Stimulated activated CD8-positive, alpha-beta memory T cell treated with anti-CD3 and anti-CD28 coated beads, Interleukin-7, amount 100 ng/mL, for 24 hours (primary cell): Measurements from ENCODE around the gene TBCE.
"Not testable (repeated sequence)": the region's sequence is repeated elsewhere in the genome, so short reads cannot be mapped to it uniquely, and the experiment has no call there.

Experiments
- DNase-seq: peaks from one replicate; pipeline ENCODE4 v3.0.0-alpha.2; 2020; ENCODE audit warnings: low read depth

TBCE gene

DNA sequence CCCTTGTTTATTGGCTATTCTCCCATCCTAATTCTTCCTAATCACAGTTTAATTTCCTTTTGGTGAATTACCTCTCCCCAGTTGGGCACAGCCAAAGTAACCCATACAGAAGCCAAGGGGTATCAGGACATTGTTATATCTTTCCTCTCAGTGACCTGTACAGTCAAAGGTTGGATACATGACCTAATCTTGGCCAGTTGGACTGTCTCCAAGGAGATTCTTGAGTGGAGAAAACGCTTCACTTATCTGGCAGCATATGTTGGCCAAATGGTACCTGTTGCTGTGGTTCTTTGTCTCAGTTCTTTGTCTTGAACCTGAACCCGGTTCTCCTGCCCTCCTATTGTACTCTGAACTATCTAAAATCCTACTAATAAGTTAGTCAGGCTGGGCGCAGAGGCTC is 15.3 kb upstream of the TBCE start:
- no peak for DNase-seq

DNA sequence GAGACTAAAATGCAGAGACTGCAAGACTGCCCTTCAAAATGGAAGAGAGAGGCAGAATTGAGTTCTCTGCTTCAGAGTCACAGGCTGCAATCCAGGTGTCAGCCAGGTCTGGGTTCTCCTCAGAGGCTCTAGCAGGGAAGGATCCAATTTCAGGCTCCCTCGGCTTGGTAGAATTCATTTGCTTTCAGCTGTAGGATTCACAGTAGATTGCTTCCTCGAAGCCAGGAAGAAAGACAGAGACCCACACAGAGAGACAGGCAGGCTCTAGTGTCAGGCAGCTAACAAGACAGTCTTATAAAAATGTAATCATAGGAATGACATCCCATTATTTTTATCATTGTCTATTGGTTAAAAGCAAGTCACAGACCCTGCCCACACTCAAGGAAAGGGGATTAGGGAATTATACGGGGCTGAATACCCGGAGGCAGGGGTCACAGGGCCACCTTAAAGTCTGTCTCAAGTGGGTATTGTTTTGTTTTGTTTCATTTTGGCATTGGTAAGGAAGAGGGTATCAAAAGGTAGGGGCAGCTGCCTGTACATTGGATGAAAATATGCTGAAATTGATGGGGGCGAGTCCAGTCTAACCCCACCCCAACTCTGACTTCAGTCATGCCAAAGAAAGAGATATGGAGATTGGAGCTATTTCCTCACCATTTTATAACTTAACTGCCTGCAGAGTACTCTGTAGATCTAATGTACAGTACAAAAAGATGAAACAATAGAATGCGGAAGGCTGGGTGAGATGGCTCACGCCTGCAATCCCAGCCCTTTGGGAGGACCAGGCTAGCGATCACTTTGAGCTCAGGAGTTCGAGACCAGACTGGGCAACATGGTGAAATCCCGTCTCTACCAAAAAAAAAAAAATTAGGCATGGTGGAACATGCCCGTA is 9.5 kb upstream of the TBCE start:
- no peak for DNase-seq

DNA sequence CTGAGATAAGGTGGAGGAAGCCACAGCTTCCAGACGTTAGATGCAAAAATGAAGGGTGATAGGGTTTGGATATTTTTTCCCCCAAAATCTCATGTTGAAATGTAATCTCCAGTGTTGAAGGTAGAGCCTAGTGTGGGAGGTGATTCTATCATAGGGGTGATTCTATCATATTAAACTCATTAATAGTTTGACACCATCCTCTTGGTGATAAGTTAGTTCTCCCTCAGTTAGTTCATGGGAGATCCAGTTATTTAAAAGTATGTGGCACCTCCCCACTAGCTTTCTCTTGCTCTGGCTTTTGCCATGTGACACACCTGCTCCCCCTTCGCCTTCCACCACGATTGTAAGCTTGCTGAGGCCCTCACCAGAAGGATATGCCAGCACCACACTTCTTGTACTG is 8.3 kb upstream of the TBCE start:
- no peak for DNase-seq

DNA sequence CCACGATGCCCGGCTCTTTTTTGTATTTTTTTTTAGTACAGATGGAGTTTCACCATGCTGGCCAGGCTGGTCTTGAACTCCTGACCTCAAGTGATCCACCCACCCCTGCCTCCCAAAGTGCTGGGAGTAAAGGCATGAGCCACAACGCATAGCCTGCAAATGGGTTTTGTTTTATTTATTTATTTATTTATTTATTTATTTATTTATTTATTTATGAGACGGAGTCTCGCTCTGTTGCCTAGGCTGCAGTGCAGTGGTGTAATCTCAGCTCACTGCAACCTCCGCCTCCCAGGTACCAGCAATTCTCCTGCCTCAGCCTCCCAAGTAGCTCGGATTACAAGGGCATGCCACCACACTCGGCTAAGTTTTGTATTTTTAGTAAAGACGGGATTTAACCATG is 3.0 kb upstream of the TBCE start:
- not testable (repeated sequence) for DNase-seq

DNA sequence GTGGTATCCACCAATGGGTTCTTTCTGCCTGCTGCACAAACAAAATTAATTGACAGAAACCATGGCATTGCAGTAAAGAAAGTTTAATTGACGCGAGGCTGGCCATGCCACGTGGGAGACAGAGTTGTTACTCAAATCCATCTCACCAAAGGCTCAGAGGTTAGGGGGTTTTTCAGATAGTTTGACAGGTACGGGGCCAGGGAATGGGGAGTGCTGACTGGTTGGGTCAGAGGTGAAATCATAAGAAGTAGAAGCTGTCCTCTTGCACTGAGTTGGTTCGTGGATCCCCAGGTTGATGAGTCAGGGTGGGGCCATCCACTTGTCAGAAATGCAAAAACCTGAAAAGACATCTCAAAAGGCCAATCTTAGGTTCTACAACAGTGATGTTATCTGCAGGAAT is 941 bp upstream of the TBCE start:
- DNase-seq: no peak

DNA sequence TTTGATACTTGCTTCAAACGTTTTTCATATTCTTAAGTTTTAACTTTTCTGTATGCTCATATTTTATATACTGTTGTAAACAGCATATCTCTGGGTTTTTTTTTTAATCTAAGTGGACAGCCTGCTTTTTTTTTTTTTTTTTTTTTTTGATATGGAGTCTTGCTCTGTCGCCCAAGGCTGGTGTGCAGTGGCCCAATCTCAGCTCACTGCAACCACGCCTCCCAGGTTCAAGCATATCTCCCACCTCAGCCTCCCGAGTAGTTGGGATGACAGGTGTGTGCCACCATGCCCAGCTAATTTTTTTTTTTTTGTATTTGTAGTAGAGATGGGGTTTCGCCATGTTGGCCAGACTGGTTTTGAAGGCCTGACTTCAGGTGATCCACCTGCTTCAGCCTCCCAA is 1.2 kb downstream of the TBCE start:
- no peak for DNase-seq

DNA sequence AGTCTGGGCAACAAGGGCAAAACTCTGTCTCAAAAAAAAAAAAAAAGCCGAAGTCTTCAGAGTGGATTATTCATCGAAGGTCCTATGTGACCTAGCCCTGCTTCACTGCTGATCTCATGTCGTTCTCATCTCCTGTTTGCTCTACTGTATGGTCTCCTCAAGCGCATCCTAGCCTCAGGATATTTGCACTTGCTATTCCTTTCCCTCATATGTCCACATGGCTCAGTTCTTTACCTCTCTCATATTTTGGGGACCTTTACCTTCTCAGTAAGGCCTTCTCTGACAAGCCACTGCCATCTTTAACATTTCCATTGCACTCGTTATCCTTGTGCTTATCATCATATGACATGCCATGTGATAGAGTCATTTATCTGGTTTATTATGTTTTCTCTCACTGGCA is 2.6 kb downstream of the TBCE start:
- DNase-seq: no peak

DNA sequence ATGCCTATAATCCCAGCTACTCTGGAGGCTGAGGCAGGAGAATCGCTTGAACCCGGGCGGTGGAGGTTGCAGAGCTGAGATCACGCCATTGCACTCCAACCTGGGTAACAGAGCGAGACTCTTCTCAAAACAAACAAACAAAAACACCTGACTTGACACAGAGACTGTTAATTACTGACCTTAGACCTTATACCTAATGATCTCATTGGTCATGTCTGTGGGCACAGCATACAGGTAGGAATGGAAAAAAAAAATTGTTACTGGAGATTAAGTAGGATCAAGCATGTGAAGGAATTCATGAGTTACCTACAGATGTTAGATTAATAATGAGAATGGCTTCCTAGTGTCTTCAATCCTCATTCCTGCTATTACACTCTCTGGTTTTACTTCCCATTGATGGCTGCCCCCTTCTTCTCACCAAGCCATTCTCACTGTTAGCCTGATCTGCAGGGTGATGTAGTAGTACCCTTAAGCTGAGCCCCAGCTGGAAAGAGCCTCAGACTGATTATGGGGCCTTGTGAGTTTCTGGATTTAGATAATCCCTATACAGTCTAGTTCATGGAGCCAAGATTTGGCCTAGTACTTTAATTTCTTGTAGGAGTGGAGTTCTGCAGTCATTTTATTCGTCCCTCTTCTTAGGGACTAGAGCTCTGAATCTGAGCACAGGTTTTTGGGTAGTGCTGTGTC is 8.8 kb downstream of the TBCE start:
- no peak for DNase-seq

DNA sequence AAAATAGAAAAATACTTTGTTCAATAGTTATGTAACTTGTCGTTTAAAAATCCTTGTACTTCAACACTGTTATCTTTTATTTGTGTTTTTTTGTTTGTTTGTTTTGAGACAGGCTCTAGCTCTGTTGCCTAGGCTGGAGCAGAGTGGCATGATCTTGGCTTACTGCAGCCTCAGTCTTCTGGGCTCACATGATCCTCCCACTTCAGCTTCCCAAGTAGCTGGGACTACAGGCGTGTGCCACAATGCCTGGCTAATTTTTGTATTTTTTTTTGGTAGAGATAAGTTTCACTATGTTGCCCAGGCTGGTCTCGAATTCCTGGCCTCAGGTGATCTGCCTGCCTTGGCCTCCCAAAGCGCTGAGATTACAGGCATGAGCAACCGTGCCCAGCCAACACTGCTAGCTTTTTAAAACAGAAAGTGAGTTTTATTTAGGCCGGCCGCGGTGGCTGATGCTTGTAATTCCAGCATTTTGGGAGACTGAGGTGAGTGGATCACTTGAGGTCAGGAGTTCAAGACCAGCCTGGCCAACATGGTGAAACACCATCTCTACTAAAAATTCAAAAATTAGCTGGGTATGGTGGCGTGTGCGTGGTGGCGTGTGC is 11.0 kb downstream of the TBCE start:
- not testable (repeated sequence) for DNase-seq

DNA sequence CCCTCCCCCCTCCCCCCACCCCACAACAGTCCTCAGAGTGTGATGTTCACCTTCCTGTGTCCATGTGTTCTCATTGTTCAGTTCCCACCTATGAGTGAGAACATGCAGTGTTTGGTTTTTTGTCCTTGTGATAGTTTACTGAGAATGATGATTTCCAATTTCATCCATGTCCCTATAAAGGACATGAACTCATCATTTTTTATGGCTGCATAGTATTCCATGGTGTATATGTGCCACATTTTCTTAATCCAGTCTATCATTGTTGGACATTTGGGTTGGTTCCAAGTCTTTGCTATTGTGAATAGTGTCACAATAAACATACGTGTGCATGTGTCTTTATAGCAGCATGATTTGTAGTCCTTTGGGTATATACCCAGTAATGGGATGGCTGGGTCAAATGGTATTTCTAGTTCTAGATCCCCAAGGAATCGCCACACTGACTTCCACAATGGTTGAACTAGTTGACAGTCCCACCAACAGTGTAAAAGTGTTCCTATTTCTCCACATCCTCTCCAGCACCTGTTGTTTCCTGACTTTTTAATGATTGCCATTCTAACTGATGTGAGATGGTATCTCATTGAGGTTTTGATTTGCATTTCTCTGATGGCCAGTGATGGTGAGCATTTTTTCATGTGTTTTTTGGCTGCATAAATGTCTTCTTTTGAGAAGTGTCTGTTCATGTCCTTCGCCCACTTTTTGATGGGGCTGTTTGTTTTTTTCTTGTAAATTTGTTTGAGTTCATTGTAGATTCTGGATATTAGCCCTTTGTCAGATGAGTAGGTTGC is 14.9 kb downstream of the TBCE start:
- not testable (repeated sequence) for DNase-seq

DNA sequence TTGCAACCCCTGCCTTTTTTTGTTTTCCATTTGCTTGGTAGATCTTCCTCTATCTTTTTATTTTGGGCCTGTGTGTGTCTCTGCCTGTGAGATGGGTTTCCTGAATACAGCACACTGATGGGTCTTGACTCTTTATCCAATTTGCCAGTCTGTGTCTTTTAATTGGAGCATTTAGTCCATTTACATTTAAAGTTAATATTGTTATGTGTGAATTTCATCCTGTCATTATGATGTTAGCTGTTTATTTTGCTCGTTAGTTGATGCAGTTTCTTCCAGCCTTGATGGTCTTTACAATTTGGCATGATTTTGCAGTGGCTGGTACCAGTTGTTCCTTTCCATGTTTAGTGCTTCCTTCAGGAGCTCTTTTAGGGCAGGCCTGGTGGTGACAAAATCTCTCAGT is 18.4 kb downstream of the TBCE start:
- not testable (repeated sequence) for DNase-seq

DNA sequence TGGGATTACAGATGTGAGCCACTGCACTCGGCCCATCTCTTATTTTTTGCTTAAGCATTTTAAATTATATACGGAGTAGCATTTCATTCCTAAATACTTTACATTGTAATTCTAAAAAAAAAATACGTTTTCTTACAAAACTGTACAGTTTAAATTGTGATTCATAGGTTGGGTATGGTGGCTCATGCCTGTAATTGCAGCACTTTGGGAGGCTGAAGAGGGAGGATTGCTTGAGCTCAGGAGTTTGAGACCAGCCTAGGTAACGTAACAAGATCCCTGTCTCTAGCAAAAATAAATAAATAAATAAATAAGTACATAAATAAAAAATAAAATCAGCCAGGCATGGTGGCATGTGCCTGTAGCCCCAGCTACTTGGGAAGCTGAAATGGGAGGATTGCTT is 24.6 kb downstream of the TBCE start:
- DNase-seq: no peak

DNA sequence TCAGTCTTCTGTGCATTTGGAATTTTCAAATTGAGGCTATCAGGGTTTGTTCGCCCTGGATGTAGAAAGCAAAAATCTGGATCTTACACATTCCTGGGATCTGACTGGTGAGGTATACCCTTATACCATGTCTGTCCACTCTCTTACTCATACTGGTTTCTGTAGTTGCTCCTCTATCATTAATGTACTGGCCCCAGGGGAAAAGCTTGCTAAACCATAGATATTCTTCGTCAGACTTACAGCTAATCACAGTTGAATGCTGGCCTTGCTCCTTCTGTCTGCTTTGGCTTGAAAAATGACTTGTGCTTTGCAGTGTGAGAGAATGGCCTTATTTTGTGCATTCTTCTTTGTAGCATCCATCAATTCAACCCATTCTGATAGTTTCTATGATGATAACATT is 30.5 kb downstream of the TBCE start:
- no peak for DNase-seq

DNA sequence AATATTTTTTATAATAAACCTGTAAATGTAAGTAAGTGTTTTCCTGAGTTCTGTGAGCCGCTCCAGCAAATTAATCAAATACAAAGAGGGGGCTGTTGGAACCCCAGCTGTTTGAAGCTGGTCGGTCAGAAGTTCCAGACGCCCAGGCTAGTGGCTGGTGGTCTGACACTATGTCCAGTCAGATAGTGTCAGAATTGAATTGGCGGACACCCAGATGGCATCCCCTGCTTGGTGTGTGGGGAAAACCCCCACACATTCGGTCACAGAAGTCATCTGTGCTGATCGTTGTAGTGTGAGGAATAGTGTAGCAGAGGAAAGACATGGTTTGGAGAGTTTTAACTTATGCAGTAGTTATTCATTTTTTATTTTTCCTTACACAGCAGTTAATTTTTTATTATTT is 32.4 kb downstream of the TBCE start:
- DNase-seq: no peak

DNA sequence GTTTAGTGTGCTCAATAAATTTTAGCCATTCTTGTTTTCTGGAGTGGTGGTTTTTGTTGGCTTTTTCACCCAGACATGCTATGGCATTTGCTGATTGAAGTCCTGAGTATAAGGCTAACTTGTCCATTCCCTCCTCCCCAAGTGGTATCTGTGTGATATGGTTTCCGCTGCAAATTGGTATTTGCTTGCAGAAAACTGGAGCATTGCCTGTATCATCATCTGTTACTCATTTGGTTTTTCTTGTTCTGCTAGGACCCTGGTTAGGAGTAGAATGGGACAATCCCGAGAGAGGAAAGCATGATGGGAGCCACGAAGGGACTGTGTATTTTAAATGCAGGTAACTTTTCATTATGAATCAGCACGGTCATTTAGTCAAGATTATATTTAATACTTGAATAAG is 34.0 kb downstream of the TBCE start:
- no peak for DNase-seq

DNA sequence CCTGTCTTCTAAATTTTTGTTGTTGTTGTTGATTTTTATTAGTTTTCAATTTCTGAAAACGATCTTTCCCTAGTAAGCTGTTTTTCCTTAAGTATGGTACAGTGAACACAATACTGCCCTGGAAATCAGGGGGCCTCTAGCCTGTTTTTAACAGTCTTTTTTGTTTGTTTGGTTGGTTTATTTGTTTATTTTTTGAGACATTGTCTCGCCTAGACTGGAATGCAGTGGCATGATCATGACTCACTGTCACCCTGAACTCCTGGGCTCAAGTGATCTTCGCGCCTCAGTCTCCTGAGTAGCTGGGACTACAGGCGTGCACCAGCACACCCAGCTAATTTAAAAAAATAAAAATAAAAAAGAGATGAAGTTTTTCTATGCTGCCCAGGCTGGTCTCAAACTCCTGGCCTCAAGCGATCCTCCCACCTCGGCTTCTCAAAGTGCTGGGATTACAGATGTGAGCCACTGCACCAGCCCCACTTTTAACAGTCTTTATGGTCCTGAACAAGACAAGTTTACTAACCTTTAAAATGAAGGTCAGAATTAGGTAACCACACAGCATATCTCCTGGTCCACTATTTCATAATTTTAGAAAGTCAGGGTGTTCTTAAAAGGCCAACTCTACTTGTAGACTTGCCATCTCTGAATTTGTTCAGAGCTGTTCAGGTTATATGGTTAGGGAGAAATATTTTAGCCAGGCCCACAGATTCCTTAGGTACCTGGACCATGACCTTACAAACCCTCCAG is 35.4 kb downstream of the TBCE start:
- no peak for DNase-seq

DNA sequence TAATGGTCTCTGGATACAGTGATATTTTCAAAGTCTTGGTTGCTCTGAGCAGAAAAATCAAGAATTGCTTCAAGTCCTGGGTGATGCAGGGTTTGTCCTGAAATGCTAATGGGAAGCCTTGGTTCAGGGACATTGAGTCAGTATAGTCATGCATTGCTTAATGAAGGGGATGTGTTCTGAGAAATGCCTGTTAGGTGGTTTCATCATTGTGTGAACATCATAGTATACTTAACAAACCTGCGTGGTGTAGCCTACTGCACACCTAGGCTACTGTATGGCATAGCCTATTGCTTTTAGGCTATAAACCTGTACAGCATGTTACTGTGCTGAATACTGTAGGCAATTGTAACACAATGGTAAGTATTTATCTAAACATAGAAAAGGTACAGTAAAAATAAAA is 36.4 kb downstream of the TBCE start:
- DNase-seq: no peak

DNA sequence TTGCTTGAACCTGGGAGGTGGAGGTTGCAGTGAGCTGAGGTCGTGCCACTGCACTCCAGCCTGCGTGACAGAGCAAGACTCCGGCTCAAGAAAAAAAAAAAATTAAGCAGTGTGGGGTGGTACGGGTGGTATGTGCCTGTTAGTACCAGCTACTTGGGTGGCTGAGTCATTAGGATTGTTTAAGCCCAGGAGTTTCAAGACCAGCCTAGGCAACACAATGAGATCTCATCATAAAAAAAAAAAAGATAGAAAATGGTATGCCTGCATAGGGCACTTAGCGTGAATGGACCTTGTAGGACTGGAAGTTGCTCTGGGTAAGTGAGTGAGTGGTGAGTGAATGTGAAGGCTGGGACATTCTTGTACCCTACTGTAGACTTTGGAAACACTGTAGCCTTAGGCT is 37.0 kb downstream of the TBCE start:
- DNase-seq: no peak

DNA sequence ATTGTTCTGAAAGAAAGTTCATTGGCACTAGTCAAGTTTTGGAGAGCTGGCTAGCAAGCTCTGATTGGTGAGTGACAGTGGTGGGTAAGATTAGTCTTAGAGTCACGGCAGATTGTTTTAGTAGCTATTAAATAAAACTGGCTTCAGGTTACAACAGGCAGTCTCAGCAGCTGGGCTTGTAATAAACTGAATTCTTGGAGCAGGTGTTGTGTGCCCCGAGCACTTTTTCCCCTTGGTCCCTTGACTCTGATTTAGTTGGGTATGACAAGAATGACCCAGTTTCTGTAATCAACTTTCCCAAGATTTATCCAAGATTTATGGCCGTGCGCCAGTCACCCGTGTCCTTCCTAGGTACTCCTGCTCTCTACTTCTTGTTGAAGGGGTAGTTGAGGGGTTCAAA is 40.2 kb downstream of the TBCE start:
- DNase-seq: no peak

DNA sequence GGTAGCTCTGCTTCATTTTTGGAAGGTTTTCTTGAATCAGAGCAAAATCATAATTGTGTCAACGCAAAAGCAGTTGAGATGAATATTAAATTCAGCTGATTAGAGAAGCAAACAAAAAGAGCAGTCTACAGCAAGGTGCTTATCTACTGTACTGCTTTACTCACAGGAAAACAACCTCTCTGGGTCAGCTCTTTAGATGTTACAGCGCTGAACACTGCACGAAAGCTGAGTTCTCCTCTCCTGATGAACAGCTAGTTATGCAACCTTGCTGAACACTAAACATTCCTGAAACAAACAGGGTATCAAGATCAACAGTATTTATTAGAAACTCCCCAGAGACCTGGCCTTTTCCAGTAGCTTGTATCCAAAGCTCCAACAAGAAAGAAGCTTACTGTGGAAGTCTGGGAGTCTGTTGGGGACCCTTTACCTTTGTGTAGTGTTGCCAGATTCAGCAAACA is 41.3 kb downstream of the TBCE start:
- no peak for DNase-seq

DNA sequence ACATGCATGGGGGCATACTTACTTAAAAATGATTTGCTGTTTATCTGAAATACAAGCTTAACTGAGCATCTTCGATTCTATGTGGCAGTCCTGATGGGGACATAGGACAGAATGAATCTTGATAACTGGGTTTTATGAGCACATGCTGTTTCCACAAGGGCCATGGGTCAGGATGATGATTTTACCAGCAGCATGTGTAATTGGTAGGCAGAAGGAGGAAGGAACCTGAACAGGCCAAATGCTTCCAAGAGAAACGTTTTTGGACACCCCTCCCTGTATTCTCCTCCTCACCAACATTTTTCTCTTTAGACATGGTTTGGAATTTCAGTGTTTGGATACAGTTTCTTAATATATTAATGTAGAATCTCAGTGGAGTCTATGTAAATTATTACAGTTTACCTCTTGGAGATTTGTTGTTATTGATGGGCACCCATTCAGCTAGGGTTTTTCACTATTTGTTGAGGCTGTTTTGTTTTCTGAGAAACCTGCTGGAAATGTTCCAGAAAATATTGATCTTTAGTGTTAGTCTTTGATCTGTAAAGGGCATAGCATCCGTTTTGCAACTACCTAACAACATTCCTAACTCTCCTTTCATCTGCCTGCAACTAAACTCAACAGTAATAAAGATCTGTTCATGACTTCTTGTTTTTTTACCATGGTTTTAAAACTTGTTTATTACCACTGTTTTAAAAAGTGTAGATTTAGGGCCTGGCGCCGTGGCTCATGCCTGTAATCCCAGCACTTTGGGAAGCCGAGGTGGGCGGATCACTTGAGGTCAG is 42.0 kb downstream of the TBCE start:
- no peak for DNase-seq
